HG03575 (cell line): ENCODE measurements around the gene UROD.

ENCODE experiments used
- ATAC-seq: cut with Tn5 transposase; IDR thresholded peaks from one replicate; pipeline ENCODE4 v1.9.1; 2021; ENCODE audit not compliant: unreplicated experiment, insufficient number of reproducible peaks, low FRiP score; ENCODE audit errors: extremely low read depth

UROD gene

GRCh38 chr1:45005761-45006160 lies 6.3 kb upstream of the UROD start:
- ATAC-seq: no peak

GRCh38 chr1:45007311-45007710 lies 4.7 kb upstream of the UROD start:
- ATAC-seq: no peak

DNA sequence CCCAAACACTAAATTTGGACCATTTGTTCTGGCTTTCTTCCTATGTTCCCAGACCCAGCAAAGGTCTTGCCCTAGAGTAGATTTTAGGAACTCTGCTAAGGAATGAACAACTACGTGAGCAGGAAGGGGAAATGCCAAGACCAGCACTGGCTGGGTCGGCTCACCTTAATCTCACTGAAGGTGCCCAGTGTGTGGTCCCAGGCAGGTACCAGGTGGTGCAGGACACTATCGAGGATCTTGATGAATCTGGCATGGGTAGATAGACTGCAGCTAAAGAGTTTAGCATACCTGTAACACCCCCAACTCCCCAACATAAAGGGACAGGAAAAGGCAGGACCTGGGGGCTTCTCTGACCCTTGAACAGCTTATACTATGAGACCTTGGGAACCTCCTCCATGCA lies 4.0 kb upstream of the UROD start:
- ATAC-seq: no peak

DNA sequence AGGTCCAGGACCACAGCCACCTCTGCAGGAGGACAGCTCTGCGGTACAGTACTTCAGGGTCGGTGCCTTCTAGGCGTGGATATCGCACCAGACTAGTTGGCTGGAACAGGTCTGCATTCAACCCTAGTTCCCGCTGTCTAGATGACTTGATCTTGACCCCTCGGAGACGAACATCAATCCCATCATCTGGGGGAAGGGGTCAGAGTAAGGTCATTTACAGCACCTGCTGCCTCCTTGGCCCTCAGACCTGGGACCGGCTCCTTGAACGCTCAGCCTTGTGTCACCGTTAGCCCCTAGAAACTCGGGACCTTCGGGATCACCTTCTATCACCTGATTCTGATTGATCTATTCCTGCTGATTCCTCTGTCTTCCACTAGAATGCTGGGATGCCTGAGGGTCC lies 3.5 kb upstream of the UROD start:
- no peak for ATAC-seq

DNA sequence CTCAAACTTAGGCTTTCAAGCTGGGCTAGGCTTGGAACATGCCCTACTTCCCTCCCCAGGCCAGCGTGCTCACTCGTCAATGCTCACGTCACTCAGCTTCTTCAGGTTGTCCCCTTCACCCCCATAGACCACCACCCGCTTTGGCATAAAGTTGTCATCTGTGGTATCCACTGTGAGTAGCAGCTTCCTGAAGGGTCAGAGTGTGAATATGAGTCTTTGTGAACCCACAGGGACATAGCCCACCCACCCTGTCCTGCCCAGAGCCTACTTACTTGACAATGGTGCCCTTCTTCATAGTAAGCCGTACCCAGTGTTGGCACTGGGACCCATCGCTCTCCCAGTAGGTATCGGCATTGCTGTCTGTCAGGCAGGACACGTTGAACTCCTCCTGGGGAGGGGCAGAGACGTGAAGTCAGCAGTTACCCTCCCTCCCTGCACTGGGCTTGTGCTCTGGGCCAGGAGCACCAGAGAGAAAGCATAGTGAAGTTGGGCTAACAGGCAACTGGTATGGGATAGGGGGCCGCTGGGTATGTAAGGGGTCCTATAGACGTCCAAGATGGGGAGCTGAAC lies 2.7 kb upstream of the UROD start:
- no peak for ATAC-seq

GRCh38 chr1:45009956-45010854 lies 1.8 kb upstream of the UROD start:
- ATAC-seq: no peak

- no peak for ATAC-seq
These were observed 921 bp upstream of the UROD start, which contains the start of gene HECTD3 for GRCh38 chr1:45010855-45011811. TSS of gene HECTD3 (minus strand) at chr1:45011324. CDS start at chr1:45011257, 67 bp downstream.

DNA sequence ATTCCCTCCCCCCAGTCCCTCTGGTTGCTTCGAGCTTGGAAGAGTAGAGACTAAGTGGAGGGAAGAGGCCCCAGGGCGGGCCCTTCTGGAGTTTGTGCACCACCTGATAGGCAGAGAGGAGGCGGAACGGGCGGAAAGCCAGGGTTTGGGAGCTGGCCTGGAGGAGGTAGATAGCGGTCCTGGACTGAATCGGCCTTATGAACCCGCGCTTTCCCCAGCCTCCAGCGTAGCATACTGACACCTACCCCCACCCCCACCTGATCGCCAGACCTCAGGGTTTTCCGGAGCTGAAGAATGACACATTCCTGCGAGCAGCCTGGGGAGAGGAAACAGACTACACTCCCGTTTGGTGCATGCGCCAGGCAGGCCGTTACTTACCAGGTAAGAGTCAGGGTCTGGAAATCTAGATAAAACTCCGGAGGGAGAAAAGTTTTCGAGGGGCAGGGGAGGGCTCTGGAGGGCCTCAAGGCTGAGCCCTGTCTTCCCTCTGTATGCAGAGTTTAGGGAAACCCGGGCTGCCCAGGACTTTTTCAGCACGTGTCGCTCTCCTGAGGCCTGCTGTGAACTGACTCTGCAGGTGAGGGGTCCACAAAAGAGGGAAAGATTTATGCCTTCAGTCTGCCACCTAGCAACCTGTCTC lies 705 bp downstream of the UROD start:
- ATAC-seq: no peak

DNA sequence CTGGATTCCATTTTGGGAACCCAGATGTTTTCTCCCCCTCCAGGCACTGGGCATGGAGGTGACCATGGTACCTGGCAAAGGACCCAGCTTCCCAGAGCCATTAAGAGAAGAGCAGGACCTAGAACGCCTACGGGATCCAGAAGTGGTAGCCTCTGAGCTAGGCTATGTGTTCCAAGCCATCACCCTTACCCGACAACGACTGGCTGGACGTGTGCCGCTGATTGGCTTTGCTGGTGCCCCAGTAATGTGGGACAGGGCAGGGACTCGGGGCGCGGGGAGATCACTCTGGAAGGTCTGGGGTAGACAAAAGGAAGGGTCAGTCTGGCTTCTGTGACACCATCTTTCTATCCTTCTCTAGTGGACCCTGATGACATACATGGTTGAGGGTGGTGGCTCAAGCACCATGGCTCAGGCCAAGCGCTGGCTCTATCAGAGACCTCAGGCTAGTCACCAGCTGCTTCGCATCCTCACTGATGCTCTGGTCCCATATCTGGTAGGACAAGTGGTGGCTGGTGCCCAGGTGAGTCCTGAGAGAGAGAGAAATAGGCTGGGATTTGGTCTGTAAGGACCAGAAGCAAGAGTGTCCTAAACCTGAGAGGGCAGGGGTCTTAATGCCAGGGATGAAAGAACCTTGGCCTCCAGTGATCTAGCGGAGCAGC lies 1.6 kb downstream of the UROD start:
- no peak for ATAC-seq

GRCh38 chr1:45014321-45015028 lies 2.4 kb downstream of the UROD start:
- ATAC-seq: no peak

GRCh38 chr1:45015683-45016082 lies 3.6 kb downstream of the UROD start:
- no peak for ATAC-seq

GRCh38 chr1:45016090-45016697 lies 4.1 kb downstream of the UROD start:
- ATAC-seq: no peak

- ATAC-seq: no peak
These were observed 4.7 kb downstream of the UROD start for GRCh38 chr1:45016767-45017166.

DNA sequence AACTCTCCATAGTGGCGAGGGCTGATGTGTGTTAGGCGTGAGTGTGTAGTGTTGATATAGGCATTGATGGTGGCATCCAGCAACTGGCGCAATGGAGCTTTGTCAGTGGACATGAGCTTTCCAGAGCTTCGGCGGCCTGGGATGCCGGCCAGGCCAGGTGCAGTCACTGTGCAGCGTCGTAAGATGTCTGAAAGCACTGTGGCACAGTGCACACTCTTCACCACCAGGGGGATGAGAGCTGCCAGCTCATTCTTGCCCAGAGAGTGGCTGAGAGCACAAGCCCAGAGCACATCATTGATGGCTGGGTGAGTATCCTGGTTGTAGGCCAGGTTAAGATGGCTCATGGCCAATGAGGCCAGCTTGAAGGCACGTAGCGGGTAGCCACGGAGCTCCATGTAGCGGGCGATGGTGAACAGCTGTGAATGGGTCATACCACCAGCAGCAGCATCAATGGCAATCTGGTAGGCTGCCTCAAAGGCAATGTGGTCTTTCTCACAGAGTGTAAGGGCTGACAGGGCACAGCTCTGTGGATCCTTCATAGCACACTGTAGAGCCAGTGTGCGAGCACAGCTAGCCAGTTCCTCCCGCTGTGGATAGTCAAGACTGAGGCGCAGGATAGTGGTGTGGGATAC lies 6.7 kb downstream of the UROD start:
- ATAC-seq: no peak

- no peak for ATAC-seq
These were observed 11.6 kb downstream of the UROD start for GRCh38 chr1:45023663-45024062.

- ATAC-seq: no peak
These were observed 14.4 kb downstream of the UROD start for GRCh38 chr1:45026446-45026845.

DNA sequence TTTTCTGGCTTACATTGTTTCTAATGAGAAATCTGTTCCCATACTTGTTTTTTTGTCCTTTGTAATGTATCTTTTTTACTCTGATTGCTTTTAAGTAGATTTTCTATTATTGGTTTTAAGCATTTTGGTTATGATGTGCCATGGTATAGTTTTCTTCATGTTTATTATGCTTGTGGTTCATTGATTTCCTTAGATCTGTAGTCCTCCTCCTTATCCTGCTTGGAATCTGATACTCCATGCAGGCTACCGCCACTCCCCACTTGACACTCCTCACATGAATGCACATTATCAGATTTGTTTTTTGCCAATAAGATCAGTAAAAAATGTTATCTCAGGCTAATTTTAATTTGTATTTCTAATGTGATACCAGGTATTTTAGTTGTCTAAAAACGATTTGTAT lies 20.8 kb downstream of the UROD start:
- ATAC-seq: no peak
